NCI-H345 (cell line): ENCODE measurements around the gene DPM2.

Source experiments
- DNase-seq: peaks from one replicate; lab custom pipeline; 2025; lab: John Stamatoyannopoulos, UW

The DPM2 gene

GRCh38 chr9:127955294-127956015 is 17.8 kb upstream of the DPM2 start:
- DNase-seq: peak; percentile 98

- no peak for DNase-seq
Observed at GRCh38 chr9:127954831-127955293, 17.2 kb upstream of the DPM2 start.

- DNase-seq: no peak
Observed at GRCh38 chr9:127953768-127954505, 16.3 kb upstream of the DPM2 start.

GRCh38 chr9:127953154-127953553 is 15.5 kb upstream of the DPM2 start:
- no peak for DNase-seq

- DNase-seq: no peak
Observed at GRCh38 chr9:127950513-127951289, 13.0 kb upstream of the DPM2 start.

GRCh38 chr9:127949827-127950512 is 12.3 kb upstream of the DPM2 start:
- DNase-seq: no peak

- no peak for DNase-seq
Observed at GRCh38 chr9:127947841-127948710, 10.4 kb upstream of the DPM2 start.

- no peak for DNase-seq
Observed at GRCh38 chr9:127946728-127947127, 9.1 kb upstream of the DPM2 start.

GRCh38 chr9:127945942-127946341 is 8.3 kb upstream of the DPM2 start:
- no peak for DNase-seq

- DNase-seq: no peak
Observed at GRCh38 chr9:127945338-127945737, 7.7 kb upstream of the DPM2 start.

GRCh38 chr9:127944586-127945218 is 7.0 kb upstream of the DPM2 start:
- DNase-seq: no peak

- DNase-seq: peak; percentile 93
Observed at GRCh38 chr9:127943731-127944144, 6.1 kb upstream of the DPM2 start.

- DNase-seq: no peak
Observed at GRCh38 chr9:127943011-127943662, 5.5 kb upstream of the DPM2 start.

- peak; percentile 40 for DNase-seq
Observed at GRCh38 chr9:127942216-127943010, 4.8 kb upstream of the DPM2 start.

- no peak for DNase-seq
Observed at GRCh38 chr9:127941961-127942215, 4.2 kb upstream of the DPM2 start.

- DNase-seq: no peak
Observed at GRCh38 chr9:127941062-127941960, 3.7 kb upstream of the DPM2 start.

GRCh38 chr9:127940593-127940992 is 2.9 kb upstream of the DPM2 start:
- no peak for DNase-seq

- no peak for DNase-seq
Observed at GRCh38 chr9:127938298-127938690, 640 bp upstream of the DPM2 start.

GRCh38 chr9:127937056-127937387 is 632 bp downstream of the DPM2 start:
- DNase-seq: no peak
